Stromal cell of bone marrow (primary cell): Measurements from ENCODE around the gene DHRS12.

Experiments
- DNase-seq: peaks from one replicate; pipeline ENCODE4 v3.0.0-alpha.2; 2012; ENCODE audit warnings: low read depth

DHRS12 gene

DNA sequence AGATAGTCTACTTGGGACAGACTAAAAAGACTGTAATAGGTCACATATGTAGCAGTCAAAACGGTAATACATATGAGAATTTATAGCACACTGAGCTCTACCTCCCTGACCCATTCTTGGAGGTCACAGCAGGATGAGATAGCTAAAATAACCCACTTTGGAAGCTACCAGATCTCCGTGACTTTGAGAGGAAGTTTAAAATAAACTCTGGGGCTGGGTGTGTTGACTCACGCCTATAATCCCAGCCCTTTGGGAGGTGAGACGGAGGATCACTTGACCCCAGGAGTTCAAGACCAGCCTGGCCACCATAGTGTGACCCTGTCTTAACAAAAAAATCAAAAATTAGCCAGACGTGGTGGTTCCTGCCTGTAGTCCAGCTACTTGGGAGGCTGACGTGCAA is 45.3 kb downstream of the DHRS12 start:
- no peak for DNase-seq

DNA sequence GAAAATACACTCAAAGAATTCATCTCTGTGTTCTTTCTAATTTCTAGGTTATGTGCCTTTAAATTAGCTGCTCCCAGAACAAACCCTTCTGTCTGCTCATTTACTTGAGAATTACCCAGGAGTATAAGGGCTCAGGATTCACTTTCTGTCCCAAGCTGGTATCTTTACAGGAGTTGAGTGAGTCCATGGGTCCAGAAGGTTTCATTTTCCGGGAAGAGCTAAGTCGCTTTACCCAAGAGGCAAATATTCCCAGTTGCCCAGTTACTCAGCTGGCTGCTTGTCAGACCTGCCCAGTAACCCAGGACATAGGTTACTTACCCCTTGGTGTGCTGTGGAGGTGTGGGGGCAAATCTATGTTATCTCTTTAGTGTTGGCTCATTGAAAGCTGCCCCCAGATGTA is 47.3 kb downstream of the DHRS12 start:
- no peak for DNase-seq

DNA sequence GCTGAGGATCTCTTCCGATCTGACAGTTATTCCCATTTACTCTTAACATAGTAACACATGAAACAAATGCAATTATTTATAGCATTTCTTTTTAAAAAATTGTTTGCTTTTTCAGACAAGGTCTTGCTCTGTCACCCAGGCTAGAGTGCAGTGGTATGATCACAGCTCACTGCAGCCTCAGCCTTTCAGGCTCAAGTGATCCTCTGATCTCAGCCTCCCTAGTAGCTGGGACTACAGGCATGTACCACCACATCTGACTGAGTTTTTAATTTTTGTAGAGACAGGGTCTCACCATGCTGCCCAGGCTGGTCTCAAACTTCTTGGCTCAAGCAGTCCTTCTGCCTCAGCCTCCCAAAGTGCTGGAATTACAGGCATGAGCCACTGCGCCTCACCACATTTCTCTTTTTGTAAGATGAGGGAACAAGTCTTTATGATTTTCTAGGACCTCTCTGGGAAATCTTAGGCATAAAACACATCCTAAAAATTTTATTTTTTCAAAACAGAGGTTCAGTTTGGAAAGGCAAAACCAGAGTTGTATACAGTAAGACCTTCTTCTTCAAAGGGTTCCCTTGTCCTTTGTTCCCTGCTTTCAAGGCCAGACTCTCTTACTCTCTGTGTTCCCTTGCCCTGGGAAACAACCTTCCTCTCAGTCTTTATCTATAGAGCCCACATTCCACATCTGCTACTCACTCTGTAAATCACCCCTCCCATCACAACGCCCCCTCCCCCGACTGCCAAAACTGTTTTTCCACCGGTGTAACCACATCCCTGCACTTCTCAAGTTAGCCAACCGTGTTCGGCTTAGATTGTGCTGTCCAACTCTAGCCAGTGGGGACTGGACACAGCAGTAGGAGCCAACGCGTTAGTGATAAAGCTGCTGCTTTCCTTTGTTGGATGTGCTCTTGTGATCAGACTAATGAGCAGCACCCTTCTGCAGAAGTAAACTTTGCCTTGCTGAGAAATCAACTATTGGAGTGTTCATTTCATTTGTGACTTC is 56.2 kb downstream of the DHRS12 start:
- no peak for DNase-seq

DNA sequence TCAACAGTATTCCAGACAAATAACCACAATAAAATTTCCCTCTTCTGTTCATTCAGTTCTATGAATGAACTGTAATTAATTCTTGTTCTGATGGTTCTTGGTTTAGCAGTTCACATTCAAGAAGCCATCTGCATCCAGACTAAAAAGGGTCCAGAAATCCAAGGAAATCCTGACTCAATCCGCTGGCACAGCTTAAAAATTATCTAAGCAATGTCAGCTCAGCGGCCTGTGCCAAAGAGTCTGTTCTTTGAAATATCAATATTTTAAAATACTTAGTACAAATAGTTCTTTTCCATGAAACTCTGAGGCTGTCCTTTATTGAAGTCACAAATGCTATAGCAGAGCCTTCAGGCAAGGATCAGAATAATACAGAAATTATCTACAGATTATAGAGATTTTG is 57.2 kb downstream of the DHRS12 start:
- no peak for DNase-seq

DNA sequence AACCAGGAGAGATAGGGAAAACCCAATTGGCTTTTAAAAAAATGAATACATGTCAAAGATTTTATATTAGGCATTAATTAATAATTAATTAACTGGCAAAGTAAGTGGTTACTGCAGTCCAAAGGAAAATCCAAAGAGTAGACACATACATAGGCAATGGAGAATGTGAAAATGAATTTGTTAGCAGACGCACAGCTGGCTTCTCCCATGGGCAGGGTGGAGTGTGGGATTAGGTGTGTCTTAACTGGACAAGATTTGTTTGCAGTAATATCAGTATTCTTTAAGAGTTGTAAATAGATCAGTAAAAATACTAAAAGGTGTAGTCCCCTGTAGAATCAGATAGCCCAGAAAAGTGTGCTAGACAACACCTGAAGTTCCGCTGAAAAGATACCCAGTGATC is 58.7 kb downstream of the DHRS12 start:
- no peak for DNase-seq

DNA sequence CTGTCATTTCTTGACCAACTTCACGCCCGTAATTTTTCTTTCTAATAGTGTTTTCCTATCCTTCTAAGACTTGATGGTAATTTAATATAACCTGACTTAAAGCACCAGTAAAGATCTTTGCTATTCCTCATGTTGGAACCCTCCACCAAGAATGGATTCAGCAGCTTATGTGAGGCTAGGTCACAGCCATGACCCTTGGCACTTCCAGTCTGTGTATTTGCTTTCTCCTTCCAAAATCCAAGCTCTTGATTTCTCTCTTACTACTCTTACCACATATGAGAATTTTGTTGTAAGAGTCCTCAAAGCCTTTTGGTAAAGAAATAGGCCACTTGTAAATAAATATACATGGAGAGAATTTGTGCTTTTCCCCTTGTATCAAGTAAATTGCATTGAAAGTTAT is 61.4 kb downstream of the DHRS12 start:
- DNase-seq, result no peak

DNA sequence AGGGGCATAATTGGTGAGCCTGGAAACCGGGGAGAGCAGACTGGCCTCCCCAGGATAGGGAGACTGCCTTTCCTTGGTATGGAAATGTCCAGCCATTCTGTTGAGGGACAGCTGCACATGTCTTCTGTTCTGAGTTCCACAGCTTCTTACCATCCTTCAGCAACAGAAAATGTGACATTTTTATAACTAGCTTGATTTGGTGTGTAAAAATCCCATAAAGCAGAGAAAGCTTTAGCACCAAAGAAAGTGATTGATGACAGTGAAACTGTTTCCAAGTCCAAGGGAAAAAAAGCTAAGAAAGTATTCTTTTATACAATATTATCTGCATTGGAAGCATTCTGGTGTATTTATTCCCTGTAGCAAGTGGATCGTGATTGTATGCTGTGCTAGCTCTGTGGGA is 61.9 kb downstream of the DHRS12 start:
- DNase-seq, result no peak

DNA sequence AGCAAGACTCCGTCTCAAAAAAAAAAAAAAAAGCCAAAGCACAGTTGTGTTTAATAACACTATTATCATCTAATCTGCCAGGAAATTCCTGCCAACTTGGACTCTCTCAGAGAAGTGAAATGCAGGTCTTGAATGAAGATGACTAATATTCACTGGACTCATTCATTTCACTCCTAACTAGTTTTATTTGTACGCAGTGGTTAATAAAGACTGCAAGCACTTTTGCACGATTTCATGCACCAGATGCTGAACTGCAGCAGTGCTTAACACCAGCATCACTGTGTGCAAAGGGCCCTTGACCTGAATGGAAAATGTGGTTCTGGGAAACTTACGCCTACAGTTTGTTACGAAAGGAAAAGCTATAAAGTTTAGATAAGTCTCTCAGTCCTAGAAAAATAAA is 63.3 kb downstream of the DHRS12 start:
- DNase-seq, result no peak

DNA sequence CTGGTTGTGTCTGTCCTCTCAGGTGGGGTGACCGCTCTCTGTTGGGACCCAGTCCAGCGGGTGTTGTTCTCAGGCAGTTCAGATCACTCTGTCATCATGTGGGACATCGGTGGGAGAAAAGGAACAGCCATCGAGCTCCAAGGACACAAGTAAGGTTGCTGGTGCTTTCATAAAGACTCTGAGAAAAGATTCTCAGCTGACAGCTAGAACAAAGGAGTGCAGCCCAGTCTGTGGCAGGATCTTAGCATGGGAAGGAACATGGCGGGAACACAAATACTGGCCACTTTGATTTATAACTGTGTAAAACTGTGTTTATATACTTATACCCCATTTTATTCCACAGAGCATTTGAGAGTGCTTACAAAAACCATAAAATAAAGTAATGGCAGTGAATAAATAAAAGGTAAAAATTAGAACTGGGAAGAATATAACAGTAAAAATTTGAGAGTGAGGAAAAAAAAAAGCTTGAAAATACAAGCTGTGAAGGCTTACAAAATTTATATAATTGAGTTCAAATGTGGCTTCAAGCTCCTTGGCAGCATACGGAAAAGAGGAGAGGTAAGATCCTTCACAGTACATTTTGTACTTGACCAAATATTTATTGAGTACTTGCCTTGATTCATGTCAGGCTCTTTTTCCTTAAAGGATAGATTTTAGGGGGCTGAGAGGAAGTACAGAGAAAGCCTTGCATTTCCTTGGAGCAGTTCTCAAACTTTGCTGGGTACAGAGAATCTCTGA is 64.8 kb downstream of the DHRS12 start:
- no peak for DNase-seq

DNA sequence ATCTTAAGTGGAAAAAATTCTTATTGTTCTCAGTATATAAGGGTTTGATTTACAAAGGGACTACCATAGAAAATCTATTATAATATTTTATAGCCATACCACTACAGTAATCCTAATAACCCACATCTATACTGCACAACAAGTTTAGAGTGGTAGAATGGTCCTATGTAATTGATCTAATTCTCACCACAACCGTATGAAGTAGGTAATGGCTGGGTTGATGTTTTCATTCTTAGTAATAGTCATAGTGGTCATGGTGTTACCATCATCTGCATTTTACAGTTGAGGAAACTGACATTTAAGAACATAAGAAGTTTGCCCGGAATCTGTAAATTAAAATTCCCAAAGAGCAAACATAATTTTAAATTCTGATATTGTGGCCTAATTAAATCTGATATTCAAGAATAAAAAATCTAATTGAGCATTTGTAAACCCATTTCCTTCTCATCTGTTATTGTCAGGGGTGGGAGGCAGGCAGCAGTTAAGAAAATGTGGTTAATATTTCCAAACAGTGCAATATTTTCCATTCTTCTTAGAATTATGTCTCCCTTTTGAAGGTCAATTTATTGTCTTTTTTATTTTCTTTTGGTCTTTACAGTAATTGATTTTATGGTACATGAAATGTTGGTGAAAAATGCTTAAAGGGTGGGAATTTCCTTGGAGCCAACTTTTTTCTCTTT is 65.6 kb downstream of the DHRS12 start:
- no peak for DNase-seq

DNA sequence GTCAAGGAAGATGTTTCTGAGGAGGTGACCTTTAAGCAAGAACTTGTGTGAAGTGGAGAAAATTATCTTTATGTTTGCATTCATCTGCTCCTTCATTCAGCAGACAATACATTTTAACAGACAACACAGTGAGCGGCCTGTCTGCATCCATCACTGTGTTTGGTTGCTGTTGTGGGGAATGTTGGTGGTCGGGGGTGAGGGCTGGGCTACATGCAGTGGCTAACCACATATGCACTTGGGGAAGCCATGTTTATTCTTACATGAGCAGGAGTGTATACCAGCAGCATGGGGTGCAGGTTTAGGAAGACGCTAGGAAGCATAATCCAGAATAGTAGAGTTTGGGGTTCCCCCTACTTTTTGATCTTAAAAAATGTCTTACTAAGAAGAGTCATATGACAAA is 66.4 kb downstream of the DHRS12 start:
- no peak for DNase-seq

DNA sequence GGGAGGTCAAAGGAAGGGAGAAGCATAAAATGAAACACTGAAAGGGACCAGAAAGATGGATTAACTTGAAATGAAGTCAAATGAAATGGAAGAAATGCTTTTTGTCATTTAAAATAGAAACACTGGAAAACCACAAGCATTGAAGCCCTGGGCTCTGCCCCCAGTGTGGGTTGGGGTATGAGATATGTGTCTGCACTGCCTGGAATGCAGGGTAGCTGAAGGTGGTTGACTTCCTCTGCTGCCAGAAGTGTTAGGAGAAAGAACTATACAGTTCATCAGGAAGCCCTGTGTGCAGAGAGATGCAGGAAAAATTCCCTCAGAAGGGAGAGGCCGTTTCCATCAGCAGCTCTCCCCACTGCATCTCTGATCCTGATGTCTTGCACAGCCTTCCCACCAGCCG is 69.2 kb downstream of the DHRS12 start:
- DNase-seq, result no peak

DNA sequence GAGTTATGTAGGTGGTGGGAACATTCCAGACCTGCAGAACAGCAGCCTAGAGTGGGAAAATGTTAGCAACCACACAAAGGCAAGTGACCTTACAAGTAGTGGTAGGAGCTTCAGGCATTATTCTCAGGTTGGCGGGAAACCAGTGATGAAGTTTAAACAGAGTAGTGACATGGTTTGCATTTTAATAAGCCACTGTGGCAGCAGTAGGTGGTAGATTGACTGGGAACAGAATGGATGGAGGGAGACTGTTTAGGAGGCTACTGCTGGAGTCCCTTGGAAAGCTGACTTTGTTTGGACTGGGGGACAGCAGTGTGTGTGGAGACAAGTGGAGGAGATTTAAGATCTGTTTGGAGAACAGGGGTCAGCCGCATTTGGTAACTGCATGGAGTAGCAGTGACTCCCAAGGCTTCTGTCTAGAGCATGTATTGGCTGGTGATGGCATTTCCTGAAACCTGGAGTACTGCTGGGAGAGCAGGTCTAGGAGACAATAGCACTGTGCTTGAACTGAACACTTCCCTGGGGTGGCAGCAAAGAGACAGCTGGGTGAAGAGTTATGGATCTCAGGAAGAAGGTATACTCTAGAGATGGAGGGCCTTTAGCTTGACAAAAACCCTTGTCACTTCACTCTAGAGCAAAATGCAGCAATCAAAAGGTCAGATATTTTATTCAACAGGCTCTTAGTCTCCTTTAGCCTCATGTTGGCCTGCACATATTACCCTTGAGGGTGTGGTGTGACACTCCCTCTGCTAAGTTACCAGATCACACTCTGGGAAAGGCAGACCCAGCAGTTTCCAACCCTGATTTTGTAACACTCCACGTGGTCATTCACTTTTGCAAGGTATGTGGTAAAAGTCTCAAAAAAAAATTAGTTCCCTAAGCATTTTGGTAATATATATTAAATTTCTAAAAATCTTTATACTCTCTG is 70.3 kb downstream of the DHRS12 start:
- no peak for DNase-seq

DNA sequence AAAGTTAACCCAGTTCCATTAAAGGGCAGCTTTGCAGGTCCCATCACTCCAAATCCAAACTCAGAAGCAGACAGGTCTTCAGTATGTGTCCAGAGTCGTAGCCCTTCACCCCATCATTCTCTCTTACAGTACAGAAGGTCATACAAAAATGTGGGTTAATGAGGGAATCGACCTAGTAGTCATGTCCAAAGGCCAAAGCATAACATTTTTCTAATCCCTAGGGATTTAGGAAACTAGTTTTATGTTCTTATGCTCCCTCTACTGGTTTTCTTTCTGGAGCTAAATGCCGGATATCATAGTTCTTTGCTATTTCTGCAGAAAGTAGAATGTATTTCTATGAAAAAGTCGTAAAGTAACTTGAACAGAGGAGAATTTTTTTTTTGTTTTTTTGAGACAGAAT is 72.2 kb downstream of the DHRS12 start:
- peak; percentile 51 for DNase-seq

DNA sequence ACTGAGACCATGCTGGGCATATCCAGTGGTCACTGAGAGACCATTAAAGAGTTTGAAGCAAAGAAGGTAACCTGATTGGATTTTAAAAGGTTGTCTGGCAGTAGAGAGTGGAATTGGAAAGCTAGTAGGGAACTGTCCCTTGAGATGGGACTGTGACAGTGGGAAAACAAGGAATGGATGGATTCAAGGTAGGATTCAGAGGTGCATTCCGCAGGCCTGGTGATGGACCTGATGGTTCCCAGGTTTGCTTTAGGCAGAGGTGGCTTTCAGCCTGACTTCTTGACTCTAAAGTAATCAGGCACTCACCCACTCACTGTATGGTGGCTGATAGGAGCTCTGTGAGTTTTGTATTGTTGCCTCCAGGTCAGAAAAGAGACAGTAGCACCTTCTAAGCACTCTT is 73.0 kb downstream of the DHRS12 start:
- DNase-seq, result no peak

DNA sequence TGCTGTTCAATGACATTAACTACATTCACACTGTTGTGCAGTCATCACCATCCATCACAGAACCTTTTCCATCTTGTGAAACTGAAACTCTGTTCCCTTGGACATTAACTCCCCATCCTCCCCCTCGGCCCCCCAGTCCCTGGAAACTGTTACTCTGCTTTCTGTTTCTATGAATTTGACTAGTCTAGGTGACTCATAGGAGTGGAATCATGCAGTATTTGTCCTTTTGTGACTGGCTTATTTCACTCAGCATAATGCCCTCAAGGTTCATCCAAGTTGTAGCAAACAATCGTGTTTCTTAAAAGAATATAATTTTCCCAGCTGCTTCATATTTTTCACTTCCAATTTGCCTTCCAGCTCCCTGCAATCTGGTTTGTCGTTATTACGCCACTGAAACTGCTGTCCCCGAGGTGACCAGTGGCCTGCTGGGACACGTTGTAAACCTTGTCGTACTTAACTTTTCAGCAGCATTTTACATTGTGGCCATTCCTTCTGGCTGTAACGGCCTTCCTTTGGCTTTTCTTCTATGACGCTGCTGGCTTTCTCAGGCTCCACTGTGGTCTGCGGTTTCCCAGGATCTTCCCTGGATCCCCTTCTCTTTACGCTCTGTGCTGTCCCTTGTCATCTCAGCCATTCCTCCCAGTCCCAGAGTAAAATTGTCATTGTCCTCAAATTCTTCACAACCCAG is 74.0 kb downstream of the DHRS12 start:
- peak; percentile 90 for DNase-seq

DNA sequence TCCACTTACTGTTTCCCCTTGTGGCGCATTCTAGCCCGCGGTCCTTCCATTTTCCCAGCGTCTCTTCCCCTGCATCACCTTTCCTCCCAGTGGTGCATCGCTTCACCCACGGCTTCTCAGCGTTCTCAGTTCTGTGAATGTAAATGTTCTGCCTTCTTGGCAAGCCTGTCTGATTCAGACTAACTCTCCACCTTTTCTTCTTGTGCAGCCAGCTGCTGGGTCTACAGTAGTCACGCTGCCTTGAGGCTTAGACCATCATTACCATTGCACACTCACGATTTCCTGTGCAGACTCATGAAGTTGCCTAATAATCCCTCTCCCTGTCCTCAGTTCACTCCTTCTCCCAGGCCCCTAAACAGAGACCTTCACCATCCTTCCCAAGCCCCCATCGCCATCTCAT is 75.0 kb downstream of the DHRS12 start:
- no peak for DNase-seq

DNA sequence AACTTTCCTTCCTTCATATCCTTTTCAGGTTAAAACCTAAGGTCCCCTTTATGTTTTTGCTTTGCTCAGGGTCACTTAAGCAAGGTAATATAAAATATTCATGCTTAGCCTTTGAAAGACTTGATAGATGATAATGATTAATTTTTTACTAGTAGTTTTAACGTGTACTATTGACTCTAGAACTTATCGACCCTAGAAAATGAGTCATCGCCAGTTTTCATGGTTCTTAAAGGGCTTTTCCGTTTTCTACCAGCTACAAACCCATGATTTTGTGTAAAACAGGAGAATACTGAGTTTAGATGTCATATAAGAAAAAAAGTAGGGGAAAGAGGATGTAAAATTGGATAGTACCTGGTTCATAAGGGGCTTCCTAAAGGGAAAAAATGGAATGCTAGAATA is 75.7 kb downstream of the DHRS12 start:
- DNase-seq, result no peak

DNA sequence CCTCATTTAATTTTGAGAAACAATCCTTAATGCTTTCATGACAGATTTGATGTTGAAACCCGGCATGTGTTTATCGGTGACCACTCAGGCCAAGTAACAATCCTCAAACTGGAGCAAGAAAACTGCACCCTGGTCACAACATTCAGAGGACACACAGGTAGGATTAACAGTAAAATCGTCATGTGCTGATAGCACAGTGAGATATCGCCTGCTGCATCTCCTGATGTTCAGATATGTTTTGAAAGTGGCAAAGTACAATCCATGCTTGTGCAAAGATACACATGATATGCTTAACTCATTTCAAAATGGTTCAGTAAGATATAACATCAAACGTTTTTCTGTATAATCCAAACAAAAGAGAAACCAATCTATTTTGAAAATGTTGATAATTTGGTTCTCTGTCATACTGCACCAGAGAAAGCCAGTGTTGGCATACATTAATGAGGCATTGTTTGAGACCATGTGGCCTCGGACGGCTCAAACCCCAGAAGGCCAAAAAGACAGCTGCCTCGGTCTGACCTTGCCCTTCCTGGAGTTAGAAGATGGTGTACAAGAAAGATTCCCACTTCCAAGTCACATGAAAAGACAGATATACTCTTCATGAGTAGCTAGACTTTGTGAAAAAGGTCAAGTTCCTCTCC is 76.2 kb downstream of the DHRS12 start:
- DNase-seq, result no peak

DNA sequence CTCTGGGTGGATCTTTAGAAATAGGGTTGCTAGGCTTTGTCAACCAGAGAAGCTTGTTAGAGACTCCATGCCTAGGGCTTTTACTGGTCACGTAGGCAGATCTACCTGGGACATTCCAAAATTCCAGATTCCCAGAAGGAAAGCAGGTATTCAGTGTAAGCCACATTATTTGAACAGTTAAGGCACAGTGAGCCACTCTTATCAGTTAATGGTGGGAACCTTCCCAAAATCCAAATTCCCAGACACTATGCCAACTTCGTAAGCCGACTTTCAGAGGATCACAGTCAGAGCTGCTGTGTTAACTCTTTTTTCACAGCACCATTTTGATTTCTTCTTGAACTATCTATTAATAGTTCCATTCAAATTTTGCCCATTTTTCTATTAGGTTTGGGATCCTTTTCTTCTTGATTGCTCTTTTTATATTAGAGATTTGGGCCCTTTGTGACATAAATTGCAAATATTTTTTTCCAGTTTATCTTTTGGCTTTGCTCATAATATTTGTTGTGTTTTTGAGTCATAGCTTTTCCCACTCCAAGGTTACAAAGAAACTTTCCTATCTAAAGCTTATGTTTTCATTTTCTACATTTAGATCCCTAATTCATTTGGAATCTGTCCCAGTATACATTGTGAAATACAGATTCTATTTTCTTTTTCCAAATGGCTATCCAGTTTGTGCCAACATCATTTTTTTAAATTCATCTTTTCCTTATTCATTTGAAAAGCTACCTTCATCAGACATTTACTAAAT is 77.3 kb downstream of the DHRS12 start:
- DNase-seq, result peak; percentile 77
